ENCODE results near the gene SLC3A2. TPM values are rescaled to one million over a fixed set of nuclear protein-coding genes. Genes with fewer than 3 reads are reported as not detected.

Gene SLC3A2
- total RNA-seq, 2 donors from 2014 or later, result 176 to 287 TPM

DNA sequence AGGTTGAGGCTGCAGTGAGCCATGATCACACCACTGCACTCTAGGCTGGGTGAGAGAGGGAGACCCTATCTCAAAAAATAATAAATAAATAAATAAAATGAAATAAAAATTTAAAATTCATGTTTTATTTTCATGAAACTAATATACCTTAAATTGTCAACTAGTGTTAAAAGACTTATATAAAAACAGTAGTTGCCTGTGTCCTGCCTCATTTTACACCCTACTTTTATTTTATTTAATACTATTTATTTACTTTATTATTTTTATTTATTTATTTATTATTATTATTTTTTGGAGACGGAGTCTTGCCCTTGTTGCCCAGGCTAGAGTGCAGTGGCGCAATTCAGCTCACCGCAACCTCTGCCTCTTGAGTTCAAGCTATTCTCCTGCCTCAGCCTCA is 36.5 kb upstream of the SLC3A2 start:
- peaks cover 11% of the 10 kb centered on the region for H3K4me1 Mint-ChIP-seq
- no peaks in the 10 kb centered on the region for H3K9me3 Mint-ChIP-seq
- H3K27me3 Mint-ChIP-seq, result no peaks in the 10 kb centered on the region
- H3K36me3 Mint-ChIP-seq (ENCODE audit: low read depth), result no peaks in the 10 kb centered on the region
- ATAC-seq (replicated peaks), result no peak
- no peak overlapping the region for H3K4me3 Mint-ChIP-seq
- no peak overlapping the region for H3K27ac Mint-ChIP-seq

DNA sequence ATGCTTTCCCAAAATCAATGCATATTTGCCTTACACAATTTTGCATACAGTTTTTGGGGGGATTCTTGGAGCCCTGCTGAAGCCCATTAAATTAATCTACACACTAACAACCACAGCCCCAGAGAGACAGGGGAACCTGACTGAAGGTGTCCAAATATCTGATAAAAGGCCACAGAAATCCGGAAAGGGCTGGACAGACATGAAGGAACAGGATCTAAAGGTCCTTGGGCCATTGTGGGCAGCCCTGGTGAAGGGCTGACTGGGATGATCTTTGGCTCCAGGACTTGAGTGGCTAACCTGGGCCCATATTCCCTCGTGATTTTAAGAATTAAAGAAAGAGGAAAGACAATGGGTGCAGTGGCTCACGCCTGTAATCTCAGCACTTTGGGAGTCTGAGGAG is 34.5 kb upstream of the SLC3A2 start:
- ATAC-seq (replicated peaks), result no peak
- Mint-ChIP-seq H3K9me3 (no peaks in the 10 kb centered on the region), H3K27me3 (no peaks in the 10 kb centered on the region), H3K36me3 (ENCODE audit: low read depth) (peaks cover 14% of the 10 kb centered on the region), H3K4me3 (no peak overlapping the region), H3K4me1 (no peaks in the 10 kb centered on the region), H3K27ac (no peak overlapping the region)

DNA sequence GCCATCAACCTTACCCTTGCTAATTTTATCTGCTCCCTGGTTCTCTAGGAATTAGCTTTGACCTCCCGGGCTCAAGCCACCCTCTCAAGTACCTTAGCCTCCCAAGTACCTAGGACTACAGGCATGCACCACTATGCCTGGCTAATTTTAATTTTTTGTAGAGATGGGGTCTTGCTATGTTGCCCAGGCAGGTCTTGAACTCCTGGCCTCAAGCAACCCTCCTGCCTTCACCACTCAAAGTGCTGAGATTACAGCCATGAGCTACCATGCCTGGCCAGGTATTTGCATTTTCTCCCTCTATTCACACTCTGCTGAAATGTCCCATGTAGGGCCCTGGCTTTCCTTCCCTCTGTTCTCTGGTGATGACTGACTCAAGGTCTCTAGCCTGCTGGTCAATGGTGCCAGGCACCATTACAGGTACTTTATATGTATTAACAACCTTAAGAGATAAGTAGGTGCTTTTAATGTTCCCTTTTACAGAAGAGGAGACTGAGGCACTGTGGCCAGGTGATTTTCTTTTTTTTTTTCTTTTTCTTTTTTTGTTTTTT is 32.9 kb upstream of the SLC3A2 start:
- Mint-ChIP-seq H3K27me3 (no peaks in the 10 kb centered on the region), H3K4me3 (no peak overlapping the region), H3K36me3 (ENCODE audit: low read depth) (peaks cover 31% of the 10 kb centered on the region), H3K9me3 (no peaks in the 10 kb centered on the region), H3K27ac (no peak overlapping the region), H3K4me1 (peaks cover 10% of the 10 kb centered on the region)
- ATAC-seq (replicated peaks), result no peak

DNA sequence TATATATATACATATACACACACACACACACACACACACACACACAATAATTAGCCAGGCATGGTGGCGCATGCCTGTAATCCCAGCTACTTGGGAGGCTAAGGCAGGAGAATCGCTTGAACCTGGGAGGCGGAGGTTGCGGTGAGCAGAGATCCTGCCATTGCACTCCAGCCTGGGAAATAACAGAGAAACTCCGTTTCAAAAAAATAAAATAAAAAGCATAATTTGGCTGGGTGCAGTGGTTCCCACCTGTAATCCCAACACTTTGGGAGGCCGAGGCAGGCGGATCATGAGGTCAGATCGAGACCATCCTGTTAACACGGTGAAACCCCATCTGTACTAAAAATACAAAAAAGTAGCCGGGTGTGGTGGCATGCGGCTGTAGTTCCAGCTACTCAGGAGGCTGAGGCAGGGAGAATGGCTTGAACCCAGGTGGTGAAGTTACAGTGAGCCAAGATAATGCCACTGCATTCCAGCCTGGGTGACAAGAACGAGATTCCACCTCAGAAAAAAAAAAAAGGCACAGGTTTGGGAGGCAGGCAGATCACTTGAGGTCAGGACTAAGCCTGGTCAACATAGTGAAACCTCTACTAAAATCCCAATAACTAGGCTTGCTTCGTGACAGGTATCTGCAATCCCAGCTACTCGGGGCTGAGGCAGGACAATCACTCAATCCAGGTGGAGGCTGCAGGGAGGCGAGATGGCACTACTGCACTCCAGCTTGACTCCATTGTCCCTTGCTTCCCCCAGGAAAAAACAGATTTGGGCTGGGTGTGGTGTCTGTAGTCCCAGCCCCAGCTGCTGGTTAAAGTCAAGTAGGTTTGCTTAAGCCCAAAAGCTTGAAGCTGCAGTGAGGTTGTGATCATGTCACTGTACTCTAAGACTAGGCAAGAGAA is 29.5 kb upstream of the SLC3A2 start:
- Mint-ChIP-seq H3K4me3 (peak overlapping the region; percentile 98), H3K36me3 (ENCODE audit: low read depth) (peaks cover 64% of the 10 kb centered on the region), H3K27ac (peak overlapping the region; percentile 71), H3K9me3 (no peaks in the 10 kb centered on the region), H3K4me1 (peaks cover 22% of the 10 kb centered on the region), H3K27me3 (no peaks in the 10 kb centered on the region)
- ATAC-seq (replicated peaks), result no peak

DNA sequence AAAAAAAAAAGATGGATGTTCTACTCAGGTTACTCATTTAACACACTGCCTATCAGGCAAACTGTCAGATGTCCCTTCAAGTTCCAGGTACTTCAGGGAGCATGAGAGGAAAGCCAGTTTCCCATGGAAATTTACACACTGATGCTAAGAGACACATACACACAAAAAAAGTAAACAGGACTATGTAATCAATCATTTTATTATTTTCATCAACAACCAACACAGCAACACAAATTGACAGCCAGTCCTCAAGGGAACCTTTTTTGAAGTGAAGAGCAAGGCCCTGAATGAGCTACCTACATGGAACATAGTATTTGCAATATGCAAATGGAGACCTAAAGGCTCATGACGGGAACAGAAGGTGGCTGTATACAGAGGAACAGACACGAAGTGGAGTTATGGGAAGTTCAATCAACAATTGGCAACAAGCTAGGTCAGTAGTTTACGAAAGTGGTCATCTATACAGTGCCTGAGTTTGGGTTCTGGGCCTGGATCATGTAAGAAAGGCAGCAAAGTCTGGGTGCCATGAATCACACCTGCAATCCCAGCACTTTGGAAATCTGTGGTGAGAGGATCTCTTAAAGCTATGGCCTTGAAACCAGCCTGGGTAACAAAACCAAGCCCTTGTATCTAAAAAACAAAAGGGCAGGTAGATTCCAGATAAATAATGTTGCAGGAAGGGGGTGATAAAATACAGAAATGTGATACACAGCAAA is 28.7 kb upstream of the SLC3A2 start:
- Mint-ChIP-seq H3K36me3 (ENCODE audit: low read depth) (peaks cover 70% of the 10 kb centered on the region), H3K27ac (peak overlapping the region; percentile 71), H3K4me3 (peak overlapping the region; percentile 98), H3K9me3 (no peaks in the 10 kb centered on the region), H3K4me1 (peaks cover 22% of the 10 kb centered on the region), H3K27me3 (no peaks in the 10 kb centered on the region)
- ATAC-seq (replicated peaks), result no peak

DNA sequence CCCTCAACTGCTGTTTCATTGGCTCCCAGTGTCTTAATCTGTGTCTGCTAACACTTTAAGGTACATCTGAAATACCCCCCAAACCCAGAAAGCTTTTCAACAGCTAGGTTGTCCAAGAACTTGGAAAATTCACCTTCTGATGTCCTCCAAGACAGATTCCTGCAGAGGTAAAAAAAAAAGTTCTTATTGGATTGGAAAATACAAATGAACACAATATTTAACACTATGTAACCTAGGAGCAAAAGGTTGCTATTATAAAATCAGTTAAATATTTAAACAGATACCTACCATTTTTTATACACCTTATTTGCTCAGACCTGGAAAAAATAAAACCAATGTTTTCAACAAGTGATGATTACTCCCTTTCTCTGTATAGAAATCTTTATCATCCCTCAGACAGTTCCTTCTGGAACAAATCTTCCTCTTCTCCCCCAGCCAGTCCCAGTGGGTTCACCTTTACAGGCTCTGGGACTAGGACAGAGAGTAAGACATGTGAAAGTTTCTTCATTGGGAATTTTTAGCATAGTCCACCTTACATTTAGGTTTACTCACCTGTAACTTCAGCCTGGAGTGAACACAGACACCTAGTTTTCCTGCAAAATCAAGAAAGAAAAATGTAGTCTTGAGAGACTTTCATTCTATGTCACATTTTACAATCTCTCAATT is 28.0 kb upstream of the SLC3A2 start:
- H3K9me3 Mint-ChIP-seq, result no peaks in the 10 kb centered on the region
- H3K4me3 Mint-ChIP-seq, result peak overlapping the region; percentile 98
- no peaks in the 10 kb centered on the region for H3K27me3 Mint-ChIP-seq
- no peak for ATAC-seq (replicated peaks)
- H3K36me3 Mint-ChIP-seq (ENCODE audit: low read depth), result peaks cover 77% of the 10 kb centered on the region
- H3K4me1 Mint-ChIP-seq, result peaks cover 24% of the 10 kb centered on the region
- peak overlapping the region; percentile 96 for H3K27ac Mint-ChIP-seq

DNA sequence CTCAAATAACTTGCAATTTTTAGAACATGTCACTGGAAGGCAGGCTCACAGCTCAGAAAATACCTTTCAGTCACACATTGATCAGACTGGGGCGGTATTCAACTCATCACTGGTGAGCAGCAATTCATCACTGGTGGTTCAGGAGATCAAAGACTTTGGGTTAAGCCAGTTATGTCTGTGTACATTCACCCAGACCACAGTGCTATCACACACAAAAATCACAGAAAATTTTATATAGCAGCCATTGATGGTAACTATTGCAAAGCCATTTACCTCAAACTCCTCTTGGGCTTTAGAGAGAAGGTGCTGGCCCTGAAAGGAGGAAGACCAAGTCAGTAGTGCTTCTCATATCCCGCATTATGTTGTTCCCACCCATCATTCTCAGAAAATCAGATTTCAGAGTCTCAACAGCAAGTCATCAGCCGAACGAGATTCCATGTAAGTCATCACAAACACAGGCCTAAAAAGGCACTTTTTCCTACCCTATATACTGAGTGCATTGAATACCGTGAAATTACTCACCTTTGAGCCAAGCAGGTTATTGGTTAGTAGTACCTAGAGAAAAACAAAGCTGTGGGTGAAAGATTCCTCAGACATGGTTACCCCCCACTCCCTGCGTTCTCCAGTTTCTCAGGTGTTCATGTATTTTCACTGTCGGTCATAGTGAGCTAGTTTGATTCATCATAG is 27.3 kb upstream of the SLC3A2 start:
- ATAC-seq (replicated peaks), result peak; percentile 66
- Mint-ChIP-seq H3K4me1 (peaks cover 28% of the 10 kb centered on the region), H3K36me3 (ENCODE audit: low read depth) (peaks cover 78% of the 10 kb centered on the region), H3K27ac (peak overlapping the region; percentile 96), H3K27me3 (no peaks in the 10 kb centered on the region), H3K9me3 (no peaks in the 10 kb centered on the region), H3K4me3 (peak overlapping the region; percentile 98)

DNA sequence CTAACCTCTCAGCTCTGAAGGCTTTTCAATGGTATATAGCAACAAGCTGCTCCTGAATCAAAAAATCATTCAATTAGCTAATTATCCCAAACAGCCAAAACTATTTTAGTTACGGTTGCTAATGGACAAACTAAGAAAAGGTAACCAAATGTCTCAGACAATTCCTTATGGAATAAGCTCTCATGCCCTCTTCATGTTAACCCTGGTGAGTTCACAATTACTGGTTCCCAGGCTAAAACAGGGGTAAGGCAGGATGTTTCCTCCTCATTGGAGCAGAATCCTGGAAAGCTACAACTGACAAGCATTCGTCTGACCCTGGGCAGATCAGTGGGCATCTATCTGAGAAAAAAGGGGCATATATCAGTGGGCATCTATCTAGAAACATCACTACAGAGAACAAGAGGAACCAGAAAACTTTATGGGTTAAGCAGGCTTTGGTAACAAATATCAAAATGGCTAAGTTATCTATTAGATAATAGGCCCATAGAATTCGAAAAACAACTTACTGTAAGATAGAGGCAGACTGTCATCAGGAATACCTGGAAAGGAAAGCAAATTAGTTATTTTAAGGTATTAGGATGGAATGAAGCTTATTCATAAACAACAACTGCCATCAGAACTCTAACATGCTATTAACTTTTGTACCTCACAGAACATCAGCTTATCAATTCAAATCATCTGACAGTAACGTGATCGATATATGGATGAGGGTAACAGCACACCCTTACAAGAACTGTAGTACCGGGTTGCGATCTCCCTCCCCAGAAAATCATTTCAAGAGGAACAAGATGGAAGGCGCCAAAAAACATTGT is 26.5 kb upstream of the SLC3A2 start:
- Mint-ChIP-seq H3K4me3 (peak overlapping the region; percentile 98), H3K36me3 (ENCODE audit: low read depth) (peaks cover 78% of the 10 kb centered on the region), H3K9me3 (no peaks in the 10 kb centered on the region), H3K4me1 (peaks cover 28% of the 10 kb centered on the region), H3K27me3 (no peaks in the 10 kb centered on the region), H3K27ac (peak overlapping the region; percentile 96)
- ATAC-seq (replicated peaks), result no peak

DNA sequence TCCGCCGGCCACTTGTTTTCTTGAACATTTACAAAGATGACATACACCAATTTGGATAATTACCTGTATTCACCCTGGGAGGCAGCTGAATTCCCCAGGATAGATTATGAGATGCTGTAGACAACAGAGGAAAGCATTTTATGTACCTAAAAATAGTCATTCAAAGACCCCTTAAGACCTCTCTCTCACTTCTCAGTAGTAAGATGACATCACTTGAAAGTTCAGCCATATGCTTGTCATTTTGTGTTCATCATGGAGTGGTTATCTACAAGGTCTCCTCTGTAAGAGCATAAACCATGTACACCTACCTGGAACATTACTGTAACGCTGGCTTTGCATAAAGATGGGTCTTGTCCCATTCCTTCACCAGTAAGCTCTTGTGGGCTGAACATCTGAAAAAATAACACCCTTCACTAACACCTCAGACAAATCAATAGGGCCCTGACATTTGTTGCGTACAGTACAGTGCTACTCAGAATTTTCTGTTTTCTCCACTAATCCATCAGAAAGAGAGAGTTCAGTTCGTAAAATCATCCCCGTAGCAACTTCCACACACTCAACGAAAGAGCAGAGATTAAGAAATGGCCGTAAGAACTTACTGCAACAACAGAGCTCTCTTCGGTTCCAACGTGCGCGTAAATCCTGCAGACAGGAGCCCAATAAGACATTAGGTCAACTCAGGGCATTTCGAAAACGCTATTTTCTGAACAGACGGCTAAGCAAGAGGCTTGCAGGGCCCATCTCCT is 25.7 kb upstream of the SLC3A2 start:
- no peaks in the 10 kb centered on the region for H3K9me3 Mint-ChIP-seq
- ATAC-seq (replicated peaks), result no peak

DNA sequence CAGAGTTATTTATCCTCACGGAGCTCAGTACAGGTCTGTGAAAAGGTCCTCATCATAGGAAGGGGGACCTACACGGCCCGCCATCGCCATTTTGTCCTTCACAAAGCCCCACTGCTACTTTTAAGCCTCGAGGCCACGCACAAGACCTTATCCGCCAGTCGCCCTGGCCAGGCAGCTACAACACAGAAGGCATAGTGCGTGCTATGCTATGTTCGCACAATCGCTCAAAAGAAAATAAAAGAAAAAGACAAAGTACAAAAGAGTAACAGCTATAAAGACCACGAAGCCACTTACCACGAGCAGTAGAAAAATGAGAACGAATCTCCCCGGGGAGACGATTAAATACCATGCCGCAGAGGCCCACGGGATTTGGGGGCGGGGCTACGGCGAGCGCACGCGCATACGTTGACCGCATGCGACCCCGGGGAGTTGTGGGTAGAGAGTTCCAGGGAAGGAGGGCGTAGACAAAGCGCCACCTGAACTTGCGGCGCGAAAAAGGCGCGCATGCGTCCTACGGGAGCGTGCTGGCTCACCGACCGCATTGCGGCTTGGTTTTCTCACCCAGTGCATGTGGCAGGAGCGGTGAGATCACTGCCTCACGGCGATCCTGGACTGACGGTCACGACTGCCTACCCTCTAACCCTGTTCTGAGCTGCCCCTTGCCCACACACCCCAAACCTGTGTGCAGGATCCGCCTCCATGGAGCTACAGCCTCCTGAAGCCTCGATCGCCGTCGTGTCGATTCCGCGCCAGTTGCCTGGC is 24.9 kb upstream of the SLC3A2 start:
- H3K9me3 Mint-ChIP-seq, result no peaks in the 10 kb centered on the region
- H3K36me3 Mint-ChIP-seq (ENCODE audit: low read depth), result peaks cover 68% of the 10 kb centered on the region
- peak overlapping the region; percentile 96 for H3K27ac Mint-ChIP-seq
- no peaks in the 10 kb centered on the region for H3K27me3 Mint-ChIP-seq
- peak; percentile 79 for ATAC-seq (replicated peaks)
- H3K4me1 Mint-ChIP-seq, result peaks cover 28% of the 10 kb centered on the region
- H3K4me3 Mint-ChIP-seq, result peak overlapping the region; percentile 98

More for the DNA sequence above, 25.7 kb upstream of the SLC3A2 start:
- H3K27me3 Mint-ChIP-seq, result no peaks in the 10 kb centered on the region
- peaks cover 28% of the 10 kb centered on the region for H3K4me1 Mint-ChIP-seq
- H3K36me3 Mint-ChIP-seq (ENCODE audit: low read depth), result peaks cover 75% of the 10 kb centered on the region
- H3K4me3 Mint-ChIP-seq, result peak overlapping the region; percentile 98
- peak overlapping the region; percentile 96 for H3K27ac Mint-ChIP-seq

DNA sequence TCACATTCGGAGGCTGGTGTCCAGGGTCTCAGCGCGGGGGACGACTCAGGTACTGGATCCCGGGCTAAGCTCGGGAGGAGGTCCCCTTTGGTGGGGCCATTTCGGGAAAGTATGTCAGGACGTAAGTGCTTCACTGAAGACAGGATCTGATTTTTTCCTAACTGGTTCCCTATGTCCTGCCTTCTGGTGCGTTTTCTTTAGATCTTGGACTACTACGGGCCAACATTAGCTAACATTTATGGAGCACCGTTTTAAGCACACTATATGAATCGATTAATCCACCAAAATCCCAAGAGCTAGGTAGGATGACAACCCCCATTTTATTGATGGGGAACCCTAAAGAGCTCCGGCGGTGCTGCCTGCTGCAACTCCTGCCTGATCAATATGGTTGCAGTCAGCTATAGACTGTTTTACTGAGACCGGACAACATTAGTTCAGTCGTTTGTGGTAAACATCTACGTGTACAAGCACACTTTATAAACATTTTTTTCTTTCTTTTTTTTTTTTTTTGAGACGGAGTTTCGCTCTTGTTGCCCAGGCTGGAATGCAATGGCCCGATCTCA is 24.3 kb upstream of the SLC3A2 start:
- Mint-ChIP-seq H3K36me3 (ENCODE audit: low read depth) (peaks cover 61% of the 10 kb centered on the region), H3K27me3 (no peaks in the 10 kb centered on the region), H3K27ac (peak overlapping the region; percentile 96), H3K4me1 (peaks cover 28% of the 10 kb centered on the region), H3K4me3 (peak overlapping the region; percentile 98), H3K9me3 (no peaks in the 10 kb centered on the region)
- no peak for ATAC-seq (replicated peaks)

DNA sequence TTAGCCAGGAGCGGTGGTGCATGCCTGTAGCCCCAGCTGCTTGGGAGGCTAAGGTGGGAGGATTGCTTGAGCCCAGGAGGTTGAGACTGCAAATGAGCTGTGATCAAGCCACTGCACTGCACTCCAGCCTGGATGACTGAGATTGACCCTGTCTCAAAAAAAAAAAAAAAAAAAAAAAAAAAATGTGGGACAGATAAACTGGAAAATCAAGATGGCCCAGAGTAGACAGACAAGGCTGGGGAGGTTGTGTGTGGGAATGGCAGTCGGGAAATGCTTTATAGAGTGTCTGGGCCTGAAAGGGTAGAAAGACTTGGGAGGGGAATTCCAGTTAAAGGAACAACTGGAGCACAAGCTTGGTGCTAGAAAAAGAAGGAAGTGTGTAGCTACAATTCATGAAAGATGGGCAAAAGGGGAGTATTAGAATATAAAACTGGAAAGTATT is 23.1 kb upstream of the SLC3A2 start:
- Mint-ChIP-seq H3K27ac (peak overlapping the region; percentile 96), H3K36me3 (ENCODE audit: low read depth) (peaks cover 50% of the 10 kb centered on the region), H3K9me3 (no peaks in the 10 kb centered on the region), H3K4me1 (peaks cover 22% of the 10 kb centered on the region), H3K4me3 (peak overlapping the region; percentile 98), H3K27me3 (no peaks in the 10 kb centered on the region)
- no peak for ATAC-seq (replicated peaks)

All from activated T-helper 17 cell treated with anti-CD3 and anti-CD28 coated beads, Interleukin-2, amount 50 U/mL, for 72 hours (primary cell).